Endothelial cell of umbilical vein (primary cell): ENCODE measurements around the gene BRAT1. TPM values are rescaled to one million over a fixed set of nuclear protein-coding genes. Genes with fewer than 3 reads are reported as not detected.

Experiments
- BruUV-seq: library from RNA; stranded (reverse); fragments of 400-500 nt; replicated peaks from 2 replicates; lab custom pipeline; 2021; lab: Mats Ljungman, UMichigan
- CTCF ChIA-PET: fragments of 300-600, 350-600 bp; sonication (Branson Sonifier 250); formaldehyde crosslinking; loops from one replicate; lab custom pipeline; 2021; ENCODE audit warnings: antibody characterized with exemption, inconsistent platforms; lab: Charles Lee
- POLR2A ChIA-PET: fragments of 300-600, 350-600 bp; sonication (Branson Sonifier 250); formaldehyde crosslinking; loops from one replicate; lab custom pipeline; 2021; ENCODE audit warnings: antibody characterized with exemption, inconsistent platforms; lab: Charles Lee
- DNase-seq: peaks from one replicate; pipeline ENCODE4 v3.0.0-alpha.2; 2011; ENCODE audit warnings: low read depth, low spot score
- FAIRE-seq: peaks from 2 replicates; lab custom pipeline; 2011; peaks lifted over from hg19 to GRCh38; lab: Jason Lieb, UNC
- H2AFZ ChIP-seq: 2 replicates; pipeline ENCODE4 v1.6.0; 2012; ENCODE audit warnings: low read depth, low read length, control low read depth, inconsistent platforms
- H3K27ac ChIP-seq: 2 replicates; pipeline ENCODE4 v1.5.1; 2011; ENCODE audit warnings: low read depth, mild to moderate bottlenecking, control low read depth, low read length, moderate library complexity; ENCODE audit not compliant: insufficient read depth
- H3K27me3 ChIP-seq, 2 experiments: 2 replicates each; pipeline versions ENCODE4 v1.6.0 to v1.6.1; 2011; ENCODE audit warnings: low read length in 2 of 2, mixed read lengths in 1 of 2; ENCODE audit not compliant: control insufficient read depth in 2 of 2, insufficient read depth in 2 of 2
- H3K36me3 ChIP-seq, 2 experiments: 2 replicates in 1 of 2; 3 replicates in 1 of 2; pipeline ENCODE4 v1.5.1; 2011; ENCODE audit warnings: low read length in 2 of 2, mild to moderate bottlenecking in 1 of 2, moderate library complexity in 1 of 2; ENCODE audit not compliant: control insufficient read depth in 2 of 2, insufficient read depth in 2 of 2; ENCODE audit errors: extremely low read depth in 1 of 2
- H3K4me1 ChIP-seq: 3 replicates; pipeline ENCODE4 v1.5.1; 2011; ENCODE audit warnings: mild to moderate bottlenecking, low read length; ENCODE audit not compliant: control insufficient read depth, insufficient read depth; ENCODE audit errors: extremely low read depth
- H3K4me2 ChIP-seq: 2 replicates; pipeline ENCODE4 v1.6.1; 2011; ENCODE audit warnings: low read length, control low read depth, mixed read lengths; ENCODE audit not compliant: insufficient read depth
- H3K4me3 ChIP-seq, 3 experiments: fragments of 200-600 bp in 1 of 3; sonication (generic), shearing (Covaris generic) in 1 of 3; replicated peaks in 1 of 3; 2 replicates each; pipeline ENCODE4 v1.5.1; 2011 to 2016; ENCODE audit warnings: control low read depth in 3 of 3, low read length in 3 of 3, mild to moderate bottlenecking in 2 of 3, inconsistent platforms in 1 of 3, low read depth in 1 of 3, moderate library complexity in 1 of 3; ENCODE audit not compliant: insufficient read depth in 1 of 3
- H3K79me2 ChIP-seq: 2 replicates; pipeline ENCODE4 v1.6.0; 2012; ENCODE audit warnings: low read length, inconsistent platforms; ENCODE audit not compliant: control insufficient read depth, insufficient read depth
- H3K9ac ChIP-seq: replicated peaks from 2 replicates; pipeline ENCODE3; 2011; ENCODE audit warnings: low read length, control low read depth; ENCODE audit not compliant: insufficient read depth; ENCODE audit errors: extremely low read depth
- H3K9me1 ChIP-seq: replicated peaks from 3 replicates; pipeline ENCODE4 v1.6.0; 2011; ENCODE audit warnings: mild to moderate bottlenecking, low read length; ENCODE audit not compliant: control insufficient read depth, insufficient read depth; ENCODE audit errors: extremely low read depth
- H3K9me3 ChIP-seq: replicated peaks from 2 replicates; pipeline ENCODE4 v1.5.1; 2012; ENCODE audit warnings: low read length, inconsistent platforms; ENCODE audit not compliant: control insufficient read depth, insufficient read depth
- H4K20me1 ChIP-seq: replicated peaks from 2 replicates; pipeline ENCODE3; 2011; ENCODE audit warnings: mild to moderate bottlenecking, low read length; ENCODE audit not compliant: control insufficient read depth, insufficient read depth; ENCODE audit errors: extremely low read depth
- EZH2 ChIP-seq: IDR thresholded peaks from 2 replicates; pipeline ENCODE4 v1.6.1; 2012; ENCODE audit warnings: borderline replicate concordance, low read depth, mild to moderate bottlenecking, moderate library complexity, low read length, inconsistent platforms; ENCODE audit not compliant: severe bottlenecking
- FOS ChIP-seq: IDR thresholded peaks from 2 replicates; pipeline ENCODE4 v1.6.1; 2011; ENCODE audit warnings: mild to moderate bottlenecking, low read length, moderate library complexity, borderline replicate concordance; ENCODE audit not compliant: insufficient read depth
- GATA2 ChIP-seq: IDR thresholded peaks from 2 replicates; pipeline ENCODE4 v1.7.0; 2011; ENCODE audit warnings: low read depth, mild to moderate bottlenecking, moderate library complexity, mixed read lengths, low read length; ENCODE audit not compliant: insufficient read length, insufficient read depth
- JUN ChIP-seq: IDR thresholded peaks from 2 replicates; pipeline ENCODE4 v1.6.1; 2011; ENCODE audit warnings: borderline replicate concordance, low read depth; ENCODE audit not compliant: insufficient read length, insufficient read depth
- POLR2AphosphoS5 ChIP-seq: IDR thresholded peaks from 2 replicates; pipeline ENCODE4 v1.6.1; 2012; ENCODE audit warnings: low read depth, mild to moderate bottlenecking, control low read depth, low read length, moderate library complexity; ENCODE audit not compliant: insufficient read depth
- dilution Hi-C: fragments of 300-500 bp; cut with MboI; formaldehyde crosslinking; loops from one replicate; pipeline ENCODE4 v1.15.0; 2019; ENCODE audit warnings: low sequenced_read_pairs; ENCODE audit not compliant: extremely low pct_ligation_motif_present
- intact Hi-C: fragments of 100-400 bp; cut with micrococcal nuclease; formaldehyde crosslinking; loops from one replicate; pipeline ENCODE4 v1.10.0; 2022
- polyA plus RNA-seq, 4 experiments: library from polyadenylated mRNA; depleted of rRNA in 3 of 4; stranded (reverse) in 3 of 4; unstranded in 1 of 4; fragments of >200 nt; gene quantifications; 2 replicates each; pipeline versions ENCODE4 v1.2.1 to v1.2.3, GENCODE V29; 2011 to 2012; ENCODE audit warnings: missing spikeins in 1 of 4
- total RNA-seq: library from RNA; stranded (reverse); gene quantifications from 2 replicates; pipeline ENCODE4 v1.2.3, GENCODE V29; 2021
- TF ChIP-seq, protein P1 (sequence below): IDR thresholded peaks from 2 replicates; pipeline ENCODE4 v1.6.1; 2011; ENCODE audit not compliant: insufficient read depth, insufficient read length
- TF ChIP-seq, protein P2 (sequence below), 2 donors: IDR thresholded peaks; 1 replicate in 1 of 2; 2 replicates in 1 of 2; pipeline ENCODE4 v1.5.1; 2011; ENCODE audit warnings: low read length in 2 of 2, mild to moderate bottlenecking in 2 of 2, moderate library complexity in 2 of 2, control low read depth in 1 of 2, inconsistent platforms in 1 of 2, low read depth in 1 of 2; ENCODE audit not compliant: insufficient read depth in 1 of 2; ENCODE audit errors: extremely low read depth in 1 of 2

Gene BRAT1
- total and polyA plus RNA-seq, 2 donors (not counting 3 experiments of a cell fraction or from before 2014, with no cell fraction given): 31.1 to 31.6 TPM

- TF ChIP-seq GATA2 (no peak), JUN (no peak), FOS (no peak), POLR2AphosphoS5 (no peak), EZH2 (no peak)
- TF ChIP-seq, protein P1, sequence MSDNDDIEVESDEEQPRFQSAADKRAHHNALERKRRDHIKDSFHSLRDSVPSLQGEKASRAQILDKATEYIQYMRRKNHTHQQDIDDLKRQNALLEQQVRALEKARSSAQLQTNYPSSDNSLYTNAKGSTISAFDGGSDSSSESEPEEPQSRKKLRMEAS: no peak
- TF ChIP-seq, protein P2, sequence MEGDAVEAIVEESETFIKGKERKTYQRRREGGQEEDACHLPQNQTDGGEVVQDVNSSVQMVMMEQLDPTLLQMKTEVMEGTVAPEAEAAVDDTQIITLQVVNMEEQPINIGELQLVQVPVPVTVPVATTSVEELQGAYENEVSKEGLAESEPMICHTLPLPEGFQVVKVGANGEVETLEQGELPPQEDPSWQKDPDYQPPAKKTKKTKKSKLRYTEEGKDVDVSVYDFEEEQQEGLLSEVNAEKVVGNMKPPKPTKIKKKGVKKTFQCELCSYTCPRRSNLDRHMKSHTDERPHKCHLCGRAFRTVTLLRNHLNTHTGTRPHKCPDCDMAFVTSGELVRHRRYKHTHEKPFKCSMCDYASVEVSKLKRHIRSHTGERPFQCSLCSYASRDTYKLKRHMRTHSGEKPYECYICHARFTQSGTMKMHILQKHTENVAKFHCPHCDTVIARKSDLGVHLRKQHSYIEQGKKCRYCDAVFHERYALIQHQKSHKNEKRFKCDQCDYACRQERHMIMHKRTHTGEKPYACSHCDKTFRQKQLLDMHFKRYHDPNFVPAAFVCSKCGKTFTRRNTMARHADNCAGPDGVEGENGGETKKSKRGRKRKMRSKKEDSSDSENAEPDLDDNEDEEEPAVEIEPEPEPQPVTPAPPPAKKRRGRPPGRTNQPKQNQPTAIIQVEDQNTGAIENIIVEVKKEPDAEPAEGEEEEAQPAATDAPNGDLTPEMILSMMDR (IDR thresholded peaks at IDR 0.05; ENCODE audit: extremely low read depth in 1 of 2, insufficient read depth in 1 of 2, low read depth in 1 of 2, low read length in 2 of 2): no peak
- H3K9ac ChIP-seq: no peak overlapping the region
- no peaks in the 10 kb centered on the region for H3K9me1 ChIP-seq
- DNase-seq (no peak), FAIRE-seq (no peak)
- BruUV-seq: no TSS peak
- peaks cover 20% of the 10 kb centered on the region for H3K4me1 ChIP-seq
- CTCF ChIA-PET: interaction anchor here (0.6 kb wide), 1 partner anchor 43 kb away, joined by 3 read pairs; the partner anchor contains the start of gene BRAT1
- no peaks in the 10 kb centered on the region for H4K20me1 ChIP-seq
- intact Hi-C loops: no loop called here
- H3K79me2 ChIP-seq: no peaks in the 10 kb centered on the region
- dilution Hi-C loops: no loop called here
- POLR2A ChIA-PET: no interaction called here
- H3K4me3 ChIP-seq: no peak overlapping the region
- H3K4me2 ChIP-seq: no peak overlapping the region
- H2AFZ ChIP-seq: no peak overlapping the region
- no peaks in the 10 kb centered on the region for H3K36me3 ChIP-seq
- H3K27ac ChIP-seq: no peak overlapping the region
- no peaks in the 10 kb centered on the region for H3K27me3 ChIP-seq
- H3K9me3 ChIP-seq: no peaks in the 10 kb centered on the region
Observed at GRCh38 chr7:2512179-2512661, 43.1 kb downstream of the BRAT1 start.
